AG04450 (cell line): Measurements from ENCODE around the gene SLIT3. TPM values are rescaled to one million over a fixed set of nuclear protein-coding genes. Genes with fewer than 3 reads are reported as not detected.

Experiments
- CTCF ChIA-PET: fragments of 300-600, 350-600 bp; formaldehyde crosslinking; extraction: SDS; loops from one replicate; lab custom pipeline; 2022; ENCODE audit warnings: antibody characterized with exemption, inconsistent platforms; lab: Charles Lee
- POLR2A ChIA-PET: fragments of 350-600 bp; formaldehyde crosslinking; extraction: SDS; loops from one replicate; lab custom pipeline; 2021; ENCODE audit warnings: antibody characterized with exemption, inconsistent platforms; lab: Yijun Ruan, JAX
- DNase-seq: peaks from one replicate; pipeline ENCODE4 v3.0.0-alpha.2; 2011; ENCODE audit warnings: low read depth, low spot score
- H3K27ac ChIP-seq: one replicate; pipeline ENCODE4 v1.5.1; 2012; ENCODE audit warnings: low read depth, low read length, control low read depth
- H3K27me3 ChIP-seq: one replicate; pipeline ENCODE4 v1.6.0; 2012; ENCODE audit warnings: low read length; ENCODE audit not compliant: control insufficient read depth, insufficient read depth
- H3K4me3 ChIP-seq: 2 replicates; pipeline ENCODE4 v1.5.1; 2011; ENCODE audit warnings: mild to moderate bottlenecking, low read depth, low read length, control low read depth
- H3K9me3 ChIP-seq: 2 replicates; pipeline ENCODE4 v1.5.1; 2012; ENCODE audit warnings: low read length; ENCODE audit not compliant: control insufficient read depth, insufficient read depth
- polyA plus RNA-seq: library from polyadenylated mRNA; depleted of rRNA; stranded (reverse); fragments of >200 nt; gene quantifications from 2 replicates; pipeline ENCODE4 v1.2.3, GENCODE V29; 2011
- TF ChIP-seq, protein P1 (sequence below): IDR thresholded peaks from 2 replicates; pipeline ENCODE4 v1.5.1; 2011; ENCODE audit warnings: low read depth, low read length, control low read depth, inconsistent platforms

SLIT3 gene
- polyA plus RNA-seq, 1 experiment: 0.26 TPM

DNA sequence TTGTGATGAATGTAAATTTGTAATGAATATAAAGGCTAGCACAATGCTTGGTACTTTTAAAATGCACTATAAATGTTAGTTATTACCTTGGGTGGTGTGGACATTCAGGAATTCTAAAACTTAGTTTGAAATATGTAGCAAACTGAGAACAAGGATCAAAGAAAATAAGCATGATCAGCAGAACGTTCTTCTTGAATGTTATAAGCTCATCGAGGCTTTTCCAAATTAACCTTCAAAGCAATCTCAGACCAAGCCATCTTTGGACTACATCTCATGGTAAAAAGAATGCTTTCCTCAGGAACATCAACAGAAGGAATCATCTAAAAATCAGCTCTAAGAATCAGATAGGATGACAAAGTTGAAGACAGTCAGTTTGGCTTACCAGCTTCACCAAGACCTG lies 146.3 kb downstream of the SLIT3 start:
- no peak overlapping the region for H3K27ac ChIP-seq
- H3K4me3 ChIP-seq: no peak overlapping the region
- ChIA-PET CTCF (no interaction called here), POLR2A (no interaction called here)
- no peak for DNase-seq
- TF ChIP-seq, protein P1, sequence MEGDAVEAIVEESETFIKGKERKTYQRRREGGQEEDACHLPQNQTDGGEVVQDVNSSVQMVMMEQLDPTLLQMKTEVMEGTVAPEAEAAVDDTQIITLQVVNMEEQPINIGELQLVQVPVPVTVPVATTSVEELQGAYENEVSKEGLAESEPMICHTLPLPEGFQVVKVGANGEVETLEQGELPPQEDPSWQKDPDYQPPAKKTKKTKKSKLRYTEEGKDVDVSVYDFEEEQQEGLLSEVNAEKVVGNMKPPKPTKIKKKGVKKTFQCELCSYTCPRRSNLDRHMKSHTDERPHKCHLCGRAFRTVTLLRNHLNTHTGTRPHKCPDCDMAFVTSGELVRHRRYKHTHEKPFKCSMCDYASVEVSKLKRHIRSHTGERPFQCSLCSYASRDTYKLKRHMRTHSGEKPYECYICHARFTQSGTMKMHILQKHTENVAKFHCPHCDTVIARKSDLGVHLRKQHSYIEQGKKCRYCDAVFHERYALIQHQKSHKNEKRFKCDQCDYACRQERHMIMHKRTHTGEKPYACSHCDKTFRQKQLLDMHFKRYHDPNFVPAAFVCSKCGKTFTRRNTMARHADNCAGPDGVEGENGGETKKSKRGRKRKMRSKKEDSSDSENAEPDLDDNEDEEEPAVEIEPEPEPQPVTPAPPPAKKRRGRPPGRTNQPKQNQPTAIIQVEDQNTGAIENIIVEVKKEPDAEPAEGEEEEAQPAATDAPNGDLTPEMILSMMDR: no peak
- H3K9me3 ChIP-seq: no peaks in the 10 kb centered on the region; the same call in 1 of the 2 replicates
- no peaks in the 10 kb centered on the region for H3K27me3 ChIP-seq

DNA sequence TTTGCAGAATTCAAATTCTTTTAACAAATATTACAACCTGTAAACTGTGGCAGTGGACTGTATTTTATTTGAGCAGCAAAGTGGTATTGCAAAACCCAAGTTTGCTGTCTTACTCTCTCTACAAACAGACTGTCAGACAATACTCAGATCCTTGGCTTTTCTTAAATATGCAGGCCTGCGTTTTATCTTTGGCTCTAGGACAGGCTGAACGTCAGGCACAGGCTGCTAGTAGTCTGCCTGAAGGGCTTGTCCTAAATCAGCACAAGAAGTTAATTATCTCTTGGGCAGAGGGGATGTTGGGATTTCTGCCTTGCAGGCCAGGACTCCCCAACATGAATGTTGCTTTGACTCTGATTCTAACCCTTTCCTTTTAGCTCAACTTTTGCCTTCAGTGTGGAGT lies 147.5 kb downstream of the SLIT3 start:
- ChIA-PET POLR2A (no interaction called here), CTCF (interaction anchor here (0.5 kb wide), 1 partner anchor 281 kb away, joined by 6 read pairs; no protein-coding TSS in a partner anchor)
- TF ChIP-seq, protein P1: no peak
- H3K27me3 ChIP-seq: no peaks in the 10 kb centered on the region
- H3K27ac ChIP-seq: no peak overlapping the region
- no peaks in the 10 kb centered on the region for H3K9me3 ChIP-seq
- no peak for DNase-seq
- H3K4me3 ChIP-seq: no peak overlapping the region

DNA sequence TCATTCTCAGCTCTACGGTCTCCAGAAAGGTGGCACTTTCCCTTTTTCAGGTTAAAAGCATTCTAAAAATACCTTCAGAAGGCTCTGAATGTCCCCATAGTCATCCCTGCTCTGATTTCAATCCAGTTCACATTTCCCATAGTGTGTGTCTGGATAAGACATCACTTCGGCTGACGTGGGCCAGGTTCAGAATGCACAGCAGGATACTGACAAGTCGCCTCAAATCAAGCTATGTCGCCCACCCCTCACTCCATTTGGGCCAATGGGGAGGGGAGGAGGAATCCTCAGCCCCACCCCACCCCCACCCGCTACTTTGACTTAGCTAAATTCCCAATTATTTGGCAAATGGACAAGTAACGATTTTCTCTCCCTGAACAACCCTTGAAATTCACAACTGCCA lies 148.0 kb downstream of the SLIT3 start:
- TF ChIP-seq, protein P1: no peak
- Histone ChIP-seq H3K4me3 (no peak overlapping the region), H3K27ac (no peak overlapping the region), H3K27me3 (no peaks in the 10 kb centered on the region), H3K9me3 (no peaks in the 10 kb centered on the region)
- ChIA-PET POLR2A (no interaction called here), CTCF (interaction anchor here (0.5 kb wide), 1 partner anchor 280 kb away, joined by 6 read pairs; no protein-coding TSS in a partner anchor)
- no peak for DNase-seq

DNA sequence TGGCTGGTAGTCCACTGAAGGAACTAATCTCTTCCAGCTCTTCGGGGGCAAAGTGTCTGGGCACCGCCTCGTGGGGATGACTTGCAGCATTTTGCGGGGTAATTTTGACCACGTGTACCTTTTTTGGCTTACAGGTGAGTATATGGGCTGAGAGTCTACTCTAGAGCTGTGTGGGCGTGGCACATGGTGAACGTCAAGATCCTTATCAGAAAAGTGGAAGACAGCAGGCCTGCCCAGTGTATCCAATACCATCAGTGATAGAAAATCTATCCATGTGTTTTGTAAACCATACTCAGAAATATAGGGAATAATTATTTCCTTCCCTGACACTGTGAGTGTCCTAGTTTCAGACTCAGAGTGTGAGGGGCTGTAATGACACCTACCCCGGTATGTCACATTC lies 148.5 kb downstream of the SLIT3 start:
- TF ChIP-seq, protein P1: no peak
- H3K27ac ChIP-seq: no peak overlapping the region
- no peaks in the 10 kb centered on the region for H3K27me3 ChIP-seq
- DNase-seq: no peak
- H3K9me3 ChIP-seq: no peaks in the 10 kb centered on the region
- H3K4me3 ChIP-seq: no peak overlapping the region
- ChIA-PET POLR2A (no interaction called here), CTCF (no interaction called here)

DNA sequence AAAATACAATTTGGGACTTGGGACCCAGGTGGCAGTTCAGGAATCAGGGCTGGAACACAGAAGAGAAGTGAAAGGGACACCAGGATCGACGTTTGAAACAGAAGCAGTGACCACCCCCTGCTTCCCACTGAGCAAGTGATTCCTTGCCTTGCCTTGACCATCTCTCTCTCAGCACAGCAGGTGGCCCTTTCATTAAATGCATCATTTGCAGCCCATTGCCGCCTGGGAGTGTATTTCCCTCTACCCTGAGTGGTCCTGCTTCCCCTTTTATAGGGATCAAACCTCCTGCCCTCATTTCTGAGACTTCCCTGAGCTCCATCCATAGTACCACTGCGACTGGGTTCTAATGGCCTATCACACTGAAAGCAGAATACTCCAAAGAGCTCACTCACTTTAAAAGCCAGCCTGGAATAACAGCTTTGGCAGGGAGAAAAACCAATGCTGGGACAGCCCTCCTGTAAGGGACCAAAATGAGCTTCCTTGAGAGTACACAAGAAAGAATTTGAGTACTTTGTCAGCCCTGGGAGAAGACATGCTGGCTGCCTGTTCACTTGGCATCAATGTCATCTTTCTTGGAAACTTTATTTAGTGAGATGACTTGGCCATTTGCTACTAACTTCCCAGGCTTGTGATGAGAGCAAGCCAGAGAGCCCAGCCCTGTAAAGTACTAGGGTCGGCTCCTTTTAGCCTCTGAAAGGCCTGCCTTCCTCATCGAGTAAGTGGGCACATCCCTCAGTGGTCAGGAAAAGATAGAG lies 149.7 kb downstream of the SLIT3 start:
- Histone ChIP-seq H3K4me3 (no peak overlapping the region), H3K9me3 (no peaks in the 10 kb centered on the region), H3K27me3 (no peaks in the 10 kb centered on the region), H3K27ac (no peak overlapping the region)
- no peak for DNase-seq
- TF ChIP-seq, protein P1: no peak
- POLR2A ChIA-PET: no interaction called here
- CTCF ChIA-PET: interaction anchor here (0.6 kb wide), 1 partner anchor 432 kb away, joined by 3 read pairs; the partner anchor contains the start of gene SPDL1
